NCI-H446 treated with DMSO at 0.1 percent for 48 hours (cell line): ENCODE measurements around the gene ZNF26.
A peak's percentile ranks its signal among the peaks of the same experiment; 100 is the strongest.
"Not testable (repeated sequence)": the region's sequence is repeated elsewhere in the genome, so short reads cannot be mapped to it uniquely, and the experiment has no call there.

ENCODE experiments used
- DNase-seq: peaks from one replicate; lab custom pipeline; 2025; lab: John Stamatoyannopoulos, UW

The ZNF26 gene

GRCh38 chr12:132956011-132956788, 30.0 kb upstream of the ZNF26 start, which contains the start of gene ZNF605:
ZNF605 (minus strand) TSS chr12:132956306; CDS start chr12:132945635, 10,671 bp downstream.
- peak; percentile 70 for DNase-seq

- not testable (repeated sequence) for DNase-seq
Observed at GRCh38 chr12:132961790-132962189, 24.4 kb upstream of the ZNF26 start.

- DNase-seq = not testable (repeated sequence)
Observed at GRCh38 chr12:132963947-132964346, 22.2 kb upstream of the ZNF26 start.

GRCh38 chr12:132965796-132966195, 20.4 kb upstream of the ZNF26 start:
- DNase-seq = no peak

- DNase-seq = no peak
Observed at GRCh38 chr12:132966676-132967415, 19.3 kb upstream of the ZNF26 start.

GRCh38 chr12:132967736-132968135, 18.4 kb upstream of the ZNF26 start:
- DNase-seq = no peak

- no peak for DNase-seq
Observed at GRCh38 chr12:132972374-132972773, 13.8 kb upstream of the ZNF26 start.

- DNase-seq = not testable (repeated sequence)
Observed at GRCh38 chr12:132976870-132977269, 9.3 kb upstream of the ZNF26 start.

DNA sequence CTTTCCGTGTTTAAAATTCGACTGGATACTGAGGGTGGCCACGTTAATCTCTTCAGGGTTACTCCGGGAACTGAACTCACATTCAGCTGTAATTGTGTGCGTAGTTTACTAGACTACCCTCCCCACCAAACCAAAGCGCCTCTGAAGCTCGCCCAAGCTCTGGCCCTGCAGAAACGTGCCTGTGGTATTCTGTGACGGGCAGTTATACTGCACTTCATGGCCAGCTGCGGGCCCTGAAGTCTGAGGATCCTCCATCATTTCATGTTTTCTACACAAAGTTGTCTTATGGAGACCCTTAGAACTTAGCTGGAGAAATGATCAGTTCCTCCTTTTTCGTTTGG, 688 bp downstream of the ZNF26 start:
- DNase-seq = no peak

DNA sequence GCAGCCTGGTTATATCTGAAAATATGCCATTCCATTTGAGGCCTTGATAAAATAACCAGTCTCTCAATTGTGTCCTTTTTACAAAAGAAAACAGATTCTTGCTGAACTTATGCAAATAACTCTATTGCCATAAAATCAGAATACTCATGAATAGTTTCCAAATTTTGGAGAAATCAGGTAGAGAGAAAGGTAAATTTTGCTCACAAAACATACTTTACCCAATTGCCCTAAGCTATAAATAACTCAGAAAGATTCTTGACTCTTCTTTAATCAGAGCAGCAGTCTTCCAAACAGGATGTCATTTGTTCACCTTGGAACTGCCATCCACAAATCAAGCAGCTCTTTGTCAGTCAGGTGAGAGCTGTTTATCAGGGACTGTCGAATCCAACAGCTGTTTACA, 12.6 kb downstream of the ZNF26 start:
- no peak for DNase-seq

DNA sequence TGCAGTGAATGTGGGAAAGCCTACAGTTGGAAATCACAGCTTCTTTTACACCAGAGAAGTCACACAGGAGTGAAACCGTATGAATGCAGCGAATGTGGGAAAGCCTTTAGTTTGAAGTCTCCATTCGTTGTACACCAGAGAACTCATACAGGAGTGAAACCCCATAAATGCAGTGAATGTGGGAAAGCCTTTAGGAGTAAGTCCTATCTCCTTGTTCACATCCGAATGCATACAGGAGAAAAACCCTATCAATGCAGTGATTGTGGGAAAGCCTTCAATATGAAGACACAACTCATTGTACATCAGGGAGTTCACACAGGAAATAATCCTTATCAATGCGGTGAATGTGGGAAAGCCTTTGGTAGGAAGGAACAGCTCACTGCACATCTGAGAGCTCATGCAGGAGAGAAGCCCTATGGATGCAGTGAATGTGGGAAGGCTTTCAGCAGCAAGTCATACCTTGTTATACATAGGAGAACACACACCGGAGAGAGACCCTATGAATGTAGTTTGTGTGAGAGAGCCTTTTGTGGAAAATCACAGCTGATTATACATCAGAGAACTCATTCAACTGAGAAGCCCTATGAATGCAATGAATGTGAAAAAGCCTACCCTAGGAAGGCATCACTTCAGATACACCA, 24.6 kb downstream of the ZNF26 start:
- DNase-seq = no peak

DNA sequence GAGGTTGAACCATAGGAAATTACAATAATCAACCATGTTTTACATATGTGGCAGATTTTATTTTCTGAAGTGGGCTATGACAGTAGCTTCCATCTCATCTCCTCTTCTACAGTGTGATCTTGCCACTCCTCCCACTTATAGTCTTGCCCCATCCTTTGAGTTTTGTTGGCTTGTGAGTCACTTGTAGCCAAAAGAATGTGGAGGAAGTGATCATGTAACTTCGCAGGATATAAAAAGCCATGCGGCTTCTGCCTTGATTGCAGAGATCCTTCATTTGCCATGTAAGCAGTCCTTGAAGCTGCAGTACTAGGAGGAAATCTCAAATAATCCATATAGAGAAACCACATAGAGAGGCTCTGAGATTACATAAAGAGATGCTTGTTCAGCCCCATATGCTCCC, 37.4 kb downstream of the ZNF26 start:
- DNase-seq = no peak

DNA sequence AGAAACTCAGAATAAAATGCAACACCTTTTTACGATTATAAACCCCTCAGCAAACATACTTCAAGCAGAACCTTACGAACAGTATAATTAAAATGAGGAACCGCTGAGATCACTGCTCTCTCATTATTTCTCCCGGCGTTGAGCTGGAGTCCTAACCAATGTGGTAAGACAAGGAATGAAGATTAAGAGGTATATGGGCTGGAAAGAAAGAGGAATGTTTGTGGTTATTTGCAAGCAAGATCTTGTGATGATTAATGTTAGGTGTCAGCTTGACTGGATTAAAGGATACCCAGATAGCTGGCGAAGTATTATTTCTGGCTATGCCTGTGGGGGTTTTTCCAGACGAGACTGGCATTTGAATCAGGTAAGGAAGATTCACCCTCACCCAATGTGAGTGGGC, 40.8 kb downstream of the ZNF26 start:
- DNase-seq = no peak

- DNase-seq = peak; percentile 95
Observed at GRCh38 chr12:133037207-133038005, 51.2 kb downstream of the ZNF26 start, which contains the start of gene ZNF84. ZNF84 (plus strand) TSS chr12:133037509; CDS start chr12:133041468, 3,959 bp downstream.

GRCh38 chr12:133038118-133038709, 52.0 kb downstream of the ZNF26 start:
- no peak for DNase-seq

DNA sequence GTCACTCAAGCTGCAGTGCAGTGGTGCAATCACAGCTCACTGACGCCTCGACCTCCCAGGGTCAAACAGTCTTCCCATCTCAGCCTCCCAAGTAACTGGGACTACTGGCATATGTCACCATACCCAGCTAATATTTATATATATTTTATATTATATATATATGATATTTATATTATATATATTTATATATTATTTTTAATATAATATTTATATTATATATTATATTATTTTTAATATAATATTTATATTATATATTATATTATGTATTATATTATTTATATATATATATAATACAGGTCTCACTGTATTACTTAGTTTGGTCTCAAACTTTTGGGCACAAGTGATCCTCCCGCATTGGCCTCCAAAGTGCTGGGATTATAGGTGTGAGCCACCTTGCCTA, 60.5 kb downstream of the ZNF26 start:
- no peak for DNase-seq

DNA sequence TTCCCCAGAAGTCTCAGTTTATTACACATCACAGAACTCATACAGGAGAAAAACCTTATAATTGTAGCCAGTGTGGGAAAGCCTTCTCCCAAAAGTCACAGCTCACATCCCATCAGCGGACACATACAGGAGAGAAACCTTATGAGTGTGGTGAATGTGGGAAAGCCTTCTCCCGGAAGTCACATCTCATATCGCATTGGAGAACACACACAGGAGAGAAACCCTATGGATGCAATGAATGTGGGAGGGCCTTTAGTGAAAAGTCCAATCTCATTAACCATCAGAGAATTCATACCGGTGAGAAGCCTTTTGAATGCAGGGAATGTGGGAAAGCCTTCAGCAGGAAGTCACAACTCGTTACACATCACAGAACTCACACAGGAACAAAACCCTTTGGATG, 71.3 kb downstream of the ZNF26 start:
- no peak for DNase-seq

DNA sequence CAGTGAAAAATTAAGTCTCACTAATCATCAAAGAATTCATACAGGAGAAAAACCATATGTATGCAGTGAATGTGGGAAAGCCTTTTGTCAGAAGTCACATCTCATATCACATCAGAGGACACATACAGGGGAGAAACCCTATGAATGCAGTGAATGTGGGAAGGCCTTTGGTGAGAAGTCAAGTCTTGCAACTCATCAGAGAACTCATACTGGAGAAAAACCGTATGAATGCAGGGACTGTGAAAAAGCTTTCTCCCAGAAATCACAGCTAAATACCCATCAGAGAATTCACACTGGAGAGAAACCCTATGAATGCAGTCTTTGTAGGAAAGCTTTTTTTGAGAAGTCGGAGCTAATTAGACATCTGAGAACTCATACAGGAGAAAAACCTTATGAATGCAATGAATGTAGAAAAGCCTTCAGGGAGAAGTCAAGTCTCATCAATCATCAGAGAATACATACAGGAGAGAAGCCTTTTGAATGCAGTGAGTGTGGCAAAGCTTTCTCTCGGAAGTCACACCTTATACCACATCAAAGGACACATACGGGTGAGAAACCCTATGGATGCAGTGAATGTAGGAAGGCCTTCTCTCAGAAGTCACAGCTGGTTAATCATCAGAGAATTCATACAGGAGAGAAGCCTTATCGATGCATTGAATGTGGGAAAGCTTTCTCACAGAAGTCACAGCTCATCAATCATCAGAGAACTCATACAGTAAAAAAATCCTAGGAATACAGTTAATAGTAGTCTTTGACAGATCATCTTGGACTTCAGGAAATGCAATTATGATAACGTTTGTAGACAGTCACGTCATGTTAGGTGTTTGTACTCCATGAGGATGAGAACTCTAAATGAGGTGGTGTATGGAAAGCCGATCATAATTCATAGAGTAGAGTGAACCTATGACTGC, 72.3 kb downstream of the ZNF26 start:
- DNase-seq = no peak

DNA sequence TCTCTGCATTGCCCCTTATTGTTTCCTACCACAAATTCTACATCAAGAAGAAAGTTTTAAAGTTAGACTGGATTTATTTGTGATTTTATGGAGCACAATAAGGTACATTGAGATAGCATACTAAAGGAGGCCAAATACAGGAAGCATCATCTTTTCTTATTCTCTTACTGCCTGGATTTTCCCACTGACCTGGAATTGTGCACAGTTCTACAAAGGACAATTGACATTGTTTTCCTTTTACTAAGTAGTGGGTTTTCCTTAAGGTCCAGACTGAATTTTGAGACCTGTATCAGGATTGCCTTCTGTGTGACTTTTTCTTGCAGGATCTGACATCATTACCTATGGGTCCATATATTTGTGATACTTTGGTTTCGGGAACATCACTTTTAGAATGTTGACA, 75.8 kb downstream of the ZNF26 start:
- DNase-seq = no peak

GRCh38 chr12:133063556-133063955, 77.4 kb downstream of the ZNF26 start:
- DNase-seq = no peak

GRCh38 chr12:133073836-133074235, 87.7 kb downstream of the ZNF26 start:
- DNase-seq = no peak
